CD4-positive, alpha-beta T cell (primary cell): Measurements from ENCODE around the gene UNC13B. TPM values are rescaled to one million over a fixed set of nuclear protein-coding genes. Genes with fewer than 3 reads are reported as not detected.

Source experiments
- ATAC-seq: fragments of 200-7000 bp; cut with Tn5 transposase; one replicate; pipeline ENCODE4 v1.10.0; 2022; ENCODE audit warnings: mild to moderate bottlenecking; ENCODE audit not compliant: poor library complexity
- CTCF ChIA-PET: fragments of 350-600 bp; sonication (Branson Sonifier 250); formaldehyde crosslinking; loops from one replicate; lab custom pipeline; 2021; ENCODE audit warnings: antibody characterized with exemption, inconsistent platforms; lab: Charles Lee
- POLR2A ChIA-PET: fragments of 350-600 bp; sonication (Branson Sonifier 250); formaldehyde crosslinking; loops from one replicate; lab custom pipeline; 2021; ENCODE audit warnings: antibody characterized with exemption, inconsistent platforms; lab: Charles Lee
- DNase-seq, 14 experiments: peaks; one replicate each; pipeline ENCODE4 v3.0.0-alpha.2; 2013 to 2020; ENCODE audit warnings: mixed read lengths in 2 of 14
- H3K27ac ChIP-seq, 2 donors: one replicate each; pipeline versions ENCODE4 v1.5.1 to v1.7.0; 2013; ENCODE audit warnings: low read length in 2 of 2, low read depth in 1 of 2, mild to moderate bottlenecking in 1 of 2
- H3K27me3 ChIP-seq, 2 experiments: 1 replicate in 1 of 2; 2 replicates in 1 of 2; pipeline versions ENCODE4 v1.6.1 to v1.7.0; 2013; ENCODE audit warnings: low read length in 2 of 2, control low read depth in 1 of 2, mild to moderate bottlenecking in 1 of 2, moderate library complexity in 1 of 2; ENCODE audit not compliant: insufficient read depth in 2 of 2, control insufficient read depth in 1 of 2
- H3K36me3 ChIP-seq: one replicate; pipeline ENCODE4 v1.6.1; 2013; ENCODE audit warnings: low read length, control low read depth; ENCODE audit not compliant: insufficient read depth
- H3K4me1 ChIP-seq: one replicate; pipeline ENCODE4 v1.6.1; 2013; ENCODE audit warnings: low read length, control low read depth; ENCODE audit not compliant: insufficient read depth
- H3K4me3 ChIP-seq: one replicate; pipeline ENCODE4 v1.5.1; 2013; ENCODE audit warnings: mild to moderate bottlenecking, low read length, moderate library complexity
- H3K9me3 ChIP-seq, 2 experiments: 1 replicate in 1 of 2; 2 replicates in 1 of 2; pipeline versions ENCODE4 v1.6.1 to v1.7.0; 2013; ENCODE audit warnings: low read length in 2 of 2, mild to moderate bottlenecking in 2 of 2, control low read depth in 1 of 2, moderate library complexity in 1 of 2; ENCODE audit not compliant: control insufficient read depth in 1 of 2, insufficient read depth in 1 of 2
- H3K27ac Mint-ChIP-seq: one replicate; pipeline ENCODE4 v1.8.0; 2020; ENCODE audit warnings: mixed read lengths
- H3K27me3 Mint-ChIP-seq: one replicate; pipeline ENCODE4 v1.8.0; 2021; ENCODE audit warnings: mixed read lengths
- H3K36me3 Mint-ChIP-seq: one replicate; pipeline ENCODE4 v1.8.0; 2021; ENCODE audit warnings: low read depth, mixed read lengths
- H3K4me1 Mint-ChIP-seq: one replicate; pipeline ENCODE4 v1.8.0; 2021; ENCODE audit warnings: low read depth, mixed read lengths
- H3K4me3 Mint-ChIP-seq: one replicate; pipeline ENCODE4 v1.8.0; 2020; ENCODE audit warnings: mild to moderate bottlenecking, mixed read lengths
- H3K9me3 Mint-ChIP-seq: one replicate; pipeline ENCODE4 v1.8.0; 2020; ENCODE audit warnings: mixed read lengths
- intact Hi-C, 2 experiments: fragments of 100-400 bp; cut with DNase I in 1 of 2; cut with micrococcal nuclease in 1 of 2; formaldehyde crosslinking; loops; one replicate each; pipeline versions ENCODE4 v1.15.1 to v1.9.0; 2023 to 2025; cut with DNase I, micrococcal nuclease
- total RNA-seq, 174 experiments: library from RNA in 2 of 174; stranded (reverse) in 2 of 174; gene quantifications; one replicate each; pipeline ENCODE4 v1.2.3 and lab custom pipeline; 2021 to 2026
- TF ChIP-seq, protein P1 (sequence below): fragments of 200-600 bp; IDR thresholded peaks from one replicate; pipeline ENCODE4 v1.8.0; 2022; ENCODE audit warnings: antibody characterized with exemption, mild to moderate bottlenecking

UNC13B gene
- total RNA-seq, 2 experiments from 2014 or later: 0.38 to 0.84 TPM

DNA sequence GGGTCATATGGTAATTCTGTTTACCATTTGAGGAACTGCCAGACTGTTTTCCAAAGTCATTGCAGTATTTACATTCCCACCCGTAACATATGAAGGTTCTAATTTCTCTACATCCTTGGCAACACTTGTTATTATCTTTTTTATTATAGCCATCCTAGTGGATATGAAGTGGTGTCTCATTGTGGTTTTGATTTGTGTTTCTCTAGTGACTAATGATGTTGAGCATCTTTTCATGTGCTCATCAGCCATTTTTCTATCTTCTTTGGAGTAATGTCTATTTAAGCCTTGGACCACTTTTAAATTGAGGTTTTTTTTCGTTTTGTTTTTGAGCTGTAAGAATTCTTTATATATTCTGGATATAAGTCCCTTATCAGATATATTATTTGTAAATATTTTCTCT, 195.3 kb downstream of the UNC13B start:
- no peaks in the 10 kb centered on the region for H3K9me3 Mint-ChIP-seq
- no peak overlapping the region for H3K4me3 Mint-ChIP-seq
- ChIA-PET CTCF (no interaction called here), POLR2A (no interaction called here)
- Histone ChIP-seq H3K4me1 (no peaks in the 10 kb centered on the region), H3K4me3 (no peak overlapping the region), H3K27ac (no peak overlapping the region), H3K27me3 (peaks cover 0 to 3% of the 10 kb centered on the region in 2 experiments), H3K36me3 (no peaks in the 10 kb centered on the region), H3K9me3 (no peaks in the 10 kb centered on the region)
- ATAC-seq: no peak
- TF ChIP-seq, protein P1, sequence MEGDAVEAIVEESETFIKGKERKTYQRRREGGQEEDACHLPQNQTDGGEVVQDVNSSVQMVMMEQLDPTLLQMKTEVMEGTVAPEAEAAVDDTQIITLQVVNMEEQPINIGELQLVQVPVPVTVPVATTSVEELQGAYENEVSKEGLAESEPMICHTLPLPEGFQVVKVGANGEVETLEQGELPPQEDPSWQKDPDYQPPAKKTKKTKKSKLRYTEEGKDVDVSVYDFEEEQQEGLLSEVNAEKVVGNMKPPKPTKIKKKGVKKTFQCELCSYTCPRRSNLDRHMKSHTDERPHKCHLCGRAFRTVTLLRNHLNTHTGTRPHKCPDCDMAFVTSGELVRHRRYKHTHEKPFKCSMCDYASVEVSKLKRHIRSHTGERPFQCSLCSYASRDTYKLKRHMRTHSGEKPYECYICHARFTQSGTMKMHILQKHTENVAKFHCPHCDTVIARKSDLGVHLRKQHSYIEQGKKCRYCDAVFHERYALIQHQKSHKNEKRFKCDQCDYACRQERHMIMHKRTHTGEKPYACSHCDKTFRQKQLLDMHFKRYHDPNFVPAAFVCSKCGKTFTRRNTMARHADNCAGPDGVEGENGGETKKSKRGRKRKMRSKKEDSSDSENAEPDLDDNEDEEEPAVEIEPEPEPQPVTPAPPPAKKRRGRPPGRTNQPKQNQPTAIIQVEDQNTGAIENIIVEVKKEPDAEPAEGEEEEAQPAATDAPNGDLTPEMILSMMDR: no peak
- intact Hi-C loops: no loop called here
- DNase-seq: no peak
- no peak overlapping the region for H3K27ac Mint-ChIP-seq
- no peaks in the 10 kb centered on the region for H3K36me3 Mint-ChIP-seq
- H3K4me1 Mint-ChIP-seq: no peaks in the 10 kb centered on the region
- H3K27me3 Mint-ChIP-seq: peaks cover 10% of the 10 kb centered on the region

DNA sequence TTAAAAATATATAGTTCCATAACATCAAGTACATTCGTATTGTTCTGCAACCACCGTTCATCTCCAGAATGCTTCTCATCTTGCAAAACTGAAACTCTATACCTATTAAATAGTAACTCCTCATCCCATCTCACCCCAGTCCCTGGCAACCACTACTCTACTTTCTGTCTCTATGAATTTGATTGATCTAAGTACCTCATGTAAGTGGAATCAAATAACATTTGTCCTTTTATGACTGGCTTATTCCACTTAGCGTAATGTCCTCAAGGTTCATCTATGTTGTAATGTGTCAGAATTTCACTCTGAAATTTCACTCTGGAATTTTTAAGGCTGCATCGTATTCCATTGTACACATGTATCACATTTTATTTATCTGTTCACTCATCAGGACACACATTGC, 196.0 kb downstream of the UNC13B start:
- Mint-ChIP-seq H3K4me3 (no peak overlapping the region), H3K27ac (no peak overlapping the region), H3K36me3 (no peaks in the 10 kb centered on the region), H3K9me3 (no peaks in the 10 kb centered on the region), H3K4me1 (no peaks in the 10 kb centered on the region), H3K27me3 (peaks cover 10% of the 10 kb centered on the region)
- no peaks in the 10 kb centered on the region for H3K4me1 ChIP-seq
- intact Hi-C loops: no loop called here
- no peak for ATAC-seq
- peaks cover 0 to 3% of the 10 kb centered on the region in 2 experiments for H3K27me3 ChIP-seq
- ChIA-PET POLR2A (no interaction called here), CTCF (interaction anchor here (0.7 kb wide), 1 partner anchor 213 kb away, joined by 4 read pairs; no protein-coding TSS in a partner anchor)
- no peaks in the 10 kb centered on the region for H3K9me3 ChIP-seq
- H3K4me3 ChIP-seq: no peak overlapping the region
- DNase-seq: no peak
- TF ChIP-seq, protein P1: no peak
- H3K27ac ChIP-seq: no peak overlapping the region
- H3K36me3 ChIP-seq: no peaks in the 10 kb centered on the region

DNA sequence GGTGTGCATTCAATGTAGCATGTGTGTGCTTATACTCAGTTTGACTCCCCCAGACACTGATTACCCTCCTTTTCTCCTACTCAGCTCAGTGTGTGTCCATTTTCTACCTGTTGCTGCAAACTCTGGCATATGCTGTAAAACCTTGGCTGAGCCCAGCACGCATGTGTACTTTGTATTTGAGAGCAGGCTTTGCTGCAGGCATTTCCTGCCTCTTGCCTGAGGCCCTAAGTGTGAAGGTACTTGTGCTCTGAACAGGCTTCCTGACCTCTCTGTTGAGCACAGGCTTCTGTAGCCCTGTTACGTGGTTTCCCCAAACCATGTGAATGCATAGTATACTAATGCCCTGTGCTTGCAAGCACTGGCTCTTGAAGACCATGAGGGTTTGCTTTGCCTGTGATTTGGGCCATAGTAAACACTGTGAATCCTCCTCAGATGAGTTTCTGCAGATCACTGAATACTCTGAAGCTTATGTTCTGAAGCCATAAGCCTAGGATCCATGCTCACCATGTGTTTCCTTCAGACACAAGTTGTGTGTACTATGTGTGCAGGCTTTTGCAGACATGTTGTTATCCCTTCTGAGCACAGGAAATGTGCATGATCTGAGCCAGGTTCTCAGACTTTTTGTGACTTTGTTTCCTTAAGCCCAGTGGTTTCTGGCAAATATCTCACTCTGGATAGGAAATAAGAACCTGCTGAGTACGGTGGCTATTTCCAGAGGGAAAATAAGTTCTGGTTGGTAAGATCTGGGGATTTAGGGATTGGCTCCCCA, 203.2 kb downstream of the UNC13B start:
- no peak for DNase-seq
- H3K4me3 ChIP-seq: no peak overlapping the region
- H3K27me3 ChIP-seq: peaks cover 0 to 3% of the 10 kb centered on the region in 2 experiments
- H3K4me3 Mint-ChIP-seq: no peak overlapping the region
- H3K27ac Mint-ChIP-seq: no peak overlapping the region
- H3K4me1 ChIP-seq: no peaks in the 10 kb centered on the region
- no peaks in the 10 kb centered on the region for H3K9me3 Mint-ChIP-seq
- ATAC-seq: no peak
- no peaks in the 10 kb centered on the region for H3K36me3 ChIP-seq
- no peaks in the 10 kb centered on the region for H3K36me3 Mint-ChIP-seq
- no peak overlapping the region for H3K27ac ChIP-seq
- H3K27me3 Mint-ChIP-seq: no peaks in the 10 kb centered on the region
- POLR2A ChIA-PET: no interaction called here
- intact Hi-C loops: no loop called here
- TF ChIP-seq, protein P1: no peak
- CTCF ChIA-PET: no interaction called here
- H3K4me1 Mint-ChIP-seq: peaks cover 7% of the 10 kb centered on the region
- no peaks in the 10 kb centered on the region for H3K9me3 ChIP-seq
